Upper lobe of left lung (tissue), 6 donors: Measurements from ENCODE around the gene ZNF628. TPM values are rescaled to one million over a fixed set of nuclear protein-coding genes. Genes with fewer than 3 reads are reported as not detected.

Source experiments
- ATAC-seq, 2 donors: fragments of 200-7000 bp; cut with Tn5 transposase; one replicate each; pipeline ENCODE4 v1.9.1; 2022; ENCODE audit warnings: mild to moderate bottlenecking in 2 of 2, moderate library complexity in 2 of 2; ENCODE audit not compliant: low FRiP score in 2 of 2
- DNase-seq, 2 donors: peaks; one replicate each; pipeline ENCODE4 v3.0.0-alpha.2; 2019 to 2020
- H3K27ac ChIP-seq, 4 donors: fragments of 200-600 bp; sonication (generic); one replicate each; pipeline ENCODE4 v1.5.1; 2016 to 2019
- H3K27me3 ChIP-seq, 4 donors: fragments of 200-600 bp; sonication (generic); one replicate each; pipeline ENCODE4 v1.5.1; 2017 to 2019
- H3K36me3 ChIP-seq, 4 donors: fragments of 200-600 bp; sonication (generic); one replicate each; pipeline ENCODE4 v1.5.1; 2016 to 2019
- H3K4me1 ChIP-seq, 4 donors: fragments of 200-600 bp; sonication (generic); one replicate each; pipeline ENCODE4 v1.5.1; 2018 to 2019
- H3K4me3 ChIP-seq, 4 donors: fragments of 200-600 bp; sonication (generic); one replicate each; pipeline ENCODE4 v1.5.1; 2017 to 2019; ENCODE audit warnings: mild to moderate bottlenecking in 2 of 4, moderate library complexity in 1 of 4
- H3K9me3 ChIP-seq, 4 donors: fragments of 200-600 bp; sonication (generic); one replicate each; pipeline ENCODE4 v1.5.1; 2018 to 2019
- EP300 ChIP-seq, 4 donors: sonication (generic); formaldehyde crosslinking; IDR thresholded peaks; one replicate each; pipeline ENCODE4 v1.5.1; 2017; ENCODE audit warnings: antibody characterized with exemption in 4 of 4, control low read depth in 2 of 4
- POLR2A ChIP-seq, 4 donors: fragments of 450-650 bp; IDR thresholded peaks; one replicate each; pipeline ENCODE4 v1.5.1; 2016 to 2017; ENCODE audit warnings: antibody characterized with exemption in 4 of 4, mild to moderate bottlenecking in 2 of 4
- POLR2AphosphoS5 ChIP-seq, 2 donors: sonication (generic); formaldehyde crosslinking; IDR thresholded peaks; one replicate each; pipeline ENCODE4 v1.5.1; 2017; ENCODE audit warnings: antibody characterized with exemption in 2 of 2
- WGBS, 2 donors: methylation state at CpG; one replicate each; pipeline ENCODE4 v1.1.5; 2017 to 2018; 5-methylcytosine and 5-hydroxymethylcytosine counted together
- total RNA-seq, 6 donors: library from RNA; depleted of rRNA in 4 of 6; stranded (reverse); fragments of >200 nt in 4 of 6; gene quantifications; one replicate each; pipeline versions ENCODE4 v1.1.0 to v1.2.1, GENCODE V29; 2016 to 2021
- TF ChIP-seq, protein P1 (sequence below), 6 experiments: fragments of 450-650 bp in 4 of 6; fragments of 200-600 bp in 2 of 6; sonication (generic) in 2 of 6; IDR thresholded peaks; one replicate each; pipeline ENCODE4 v1.5.1; 2016 to 2019; ENCODE audit warnings: antibody characterized with exemption in 6 of 6
- donor health status: DM: no; HTN: no; CAD: no; lungs with moderate emphysema.
- donor health status: DM: no; HTN: yes; CAD: no; lungs with severe emphysema.

ZNF628 gene
- total RNA-seq, 6 donors from 2014 or later, result 9.9 to 32.1 (median 12.4) TPM

DNA sequence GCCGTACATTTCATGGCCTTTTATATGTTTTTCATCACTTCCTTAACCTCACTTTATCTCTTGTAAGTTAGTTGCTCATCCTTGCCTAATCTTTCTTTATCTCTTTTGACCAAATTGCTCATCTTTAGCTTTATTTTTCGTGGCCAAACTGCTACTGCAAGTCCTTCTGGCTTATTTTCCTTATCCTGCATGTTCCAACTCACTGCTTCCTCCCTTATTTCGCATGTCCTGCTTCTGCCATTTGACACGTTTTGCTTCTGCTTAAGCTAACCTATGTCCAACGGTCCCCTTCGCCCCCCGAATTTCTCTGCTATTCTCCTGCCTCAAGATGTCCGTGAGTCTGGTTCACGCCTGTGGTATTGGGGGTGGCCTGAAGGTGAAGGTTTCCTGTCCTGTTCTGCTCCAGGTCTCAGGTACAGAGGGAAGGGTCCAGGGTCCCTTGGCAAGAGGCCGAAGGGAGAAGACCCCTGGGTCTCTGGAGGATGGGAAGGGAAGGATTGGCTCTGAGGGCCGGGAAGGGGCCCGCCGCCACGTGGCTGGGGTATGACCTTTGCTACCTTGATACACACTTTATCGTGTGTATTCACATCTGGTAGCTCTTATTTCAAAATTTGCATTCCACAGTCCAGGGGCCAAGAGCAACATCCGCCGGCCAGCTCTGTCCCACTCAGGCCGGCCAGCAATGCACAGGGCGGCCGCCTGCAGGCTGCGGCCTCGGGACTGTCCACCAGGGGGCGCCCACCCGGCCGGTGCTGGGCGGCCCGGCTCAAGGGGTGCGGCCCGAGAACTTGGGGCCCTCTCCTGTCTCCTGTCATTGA lies 9.0 kb upstream of the ZNF628 start:
- DNase-seq, result peak; percentile 72 to 95
- no peak overlapping the region for H3K4me3 ChIP-seq
- no peaks in the 10 kb centered on the region for H3K27me3 ChIP-seq
- H3K36me3 ChIP-seq, result no peaks in the 10 kb centered on the region
- peaks cover 10 to 14% (median 11%) of the 10 kb centered on the region in 4 donors for H3K4me1 ChIP-seq
- TF ChIP-seq POLR2A (IDR thresholded peaks at IDR 0.05), result no peak
- TF ChIP-seq, protein P1, sequence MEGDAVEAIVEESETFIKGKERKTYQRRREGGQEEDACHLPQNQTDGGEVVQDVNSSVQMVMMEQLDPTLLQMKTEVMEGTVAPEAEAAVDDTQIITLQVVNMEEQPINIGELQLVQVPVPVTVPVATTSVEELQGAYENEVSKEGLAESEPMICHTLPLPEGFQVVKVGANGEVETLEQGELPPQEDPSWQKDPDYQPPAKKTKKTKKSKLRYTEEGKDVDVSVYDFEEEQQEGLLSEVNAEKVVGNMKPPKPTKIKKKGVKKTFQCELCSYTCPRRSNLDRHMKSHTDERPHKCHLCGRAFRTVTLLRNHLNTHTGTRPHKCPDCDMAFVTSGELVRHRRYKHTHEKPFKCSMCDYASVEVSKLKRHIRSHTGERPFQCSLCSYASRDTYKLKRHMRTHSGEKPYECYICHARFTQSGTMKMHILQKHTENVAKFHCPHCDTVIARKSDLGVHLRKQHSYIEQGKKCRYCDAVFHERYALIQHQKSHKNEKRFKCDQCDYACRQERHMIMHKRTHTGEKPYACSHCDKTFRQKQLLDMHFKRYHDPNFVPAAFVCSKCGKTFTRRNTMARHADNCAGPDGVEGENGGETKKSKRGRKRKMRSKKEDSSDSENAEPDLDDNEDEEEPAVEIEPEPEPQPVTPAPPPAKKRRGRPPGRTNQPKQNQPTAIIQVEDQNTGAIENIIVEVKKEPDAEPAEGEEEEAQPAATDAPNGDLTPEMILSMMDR (IDR thresholded peaks at IDR 0.05), result peak; percentile 93 to 99 (median 95)
- H3K27ac ChIP-seq, result no peak overlapping the region
- H3K9me3 ChIP-seq, result no peaks in the 10 kb centered on the region
- WGBS, 2 donors, result 30 to 48% methylated on average over 18 to 29 of the region's 29 CpGs
- ATAC-seq, result peak; percentile 89 to 96

- H3K36me3 ChIP-seq, result no peaks in the 10 kb centered on the region
- 6% methylated on average over 4 of the region's 4 CpGs; no CpG with 5 or more reads in 1 of the 2 donors for WGBS, 2 donors
- no peak overlapping the region for H3K27ac ChIP-seq
- H3K4me3 ChIP-seq, result no peak overlapping the region
- no peaks in the 10 kb centered on the region for H3K27me3 ChIP-seq
- TF ChIP-seq EP300 (IDR thresholded peaks at IDR 0.05), result no peak
- TF ChIP-seq, protein P1 (IDR thresholded peaks at IDR 0.05), result no peak
- TF ChIP-seq POLR2AphosphoS5 (IDR thresholded peaks at IDR 0.05), result no peak
- TF ChIP-seq POLR2A (IDR thresholded peaks at IDR 0.05), result no peak
- peaks cover 6 to 11% (median 9%) of the 10 kb centered on the region in 4 donors for H3K4me1 ChIP-seq
- DNase-seq (no peak), ATAC-seq (no peak)
- H3K9me3 ChIP-seq, result no peaks in the 10 kb centered on the region
Observed at GRCh38 chr19:55468054-55468393, 8.4 kb upstream of the ZNF628 start.

GRCh38 chr19:55471266-55471665 lies 5.2 kb upstream of the ZNF628 start:
- Histone ChIP-seq H3K27me3 (no peaks in the 10 kb centered on the region), H3K36me3 (no peaks in the 10 kb centered on the region), H3K4me3 (no peak overlapping the region), H3K9me3 (no peaks in the 10 kb centered on the region), H3K4me1 (peaks cover 13 to 18% (median 15%) of the 10 kb centered on the region in 4 donors), H3K27ac (no peak overlapping the region)
- peak in 1 of 2 donors; percentile 22 for DNase-seq
- WGBS, 2 donors, result 85 to 87% methylated on average over 13 of the region's 13 CpGs
- no peak for TF ChIP-seq POLR2A (IDR thresholded peaks at IDR 0.05)
- no peak for TF ChIP-seq POLR2AphosphoS5 (IDR thresholded peaks at IDR 0.05)
- TF ChIP-seq EP300 (IDR thresholded peaks at IDR 0.05), result no peak
- TF ChIP-seq, protein P1 (IDR thresholded peaks at IDR 0.05), result no peak
- no peak for ATAC-seq

DNA sequence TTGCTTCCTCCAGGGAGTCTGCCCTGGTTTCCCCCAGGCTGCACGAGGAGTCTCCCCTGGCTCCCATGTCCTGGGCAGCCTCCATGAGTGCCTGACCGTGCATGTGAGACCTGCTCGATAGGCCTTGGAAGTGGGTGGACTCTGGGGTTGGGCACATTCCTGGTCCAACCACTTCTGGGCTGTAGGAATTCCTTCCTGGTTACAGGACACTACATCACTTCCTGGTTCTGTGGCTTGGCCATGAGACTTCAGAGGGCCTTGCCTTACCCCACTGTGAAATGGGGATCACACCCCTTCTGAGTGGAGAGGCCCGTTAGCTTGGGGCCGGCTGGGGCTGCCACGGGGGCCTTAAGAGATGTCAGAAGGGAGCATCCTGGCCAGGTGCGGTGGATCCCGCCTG lies 4.0 kb upstream of the ZNF628 start:
- Histone ChIP-seq H3K9me3 (no peaks in the 10 kb centered on the region), H3K36me3 (no peaks in the 10 kb centered on the region), H3K27ac (no peak overlapping the region), H3K27me3 (no peaks in the 10 kb centered on the region), H3K4me1 (peaks cover 15 to 21% (median 17%) of the 10 kb centered on the region in 4 donors), H3K4me3 (no peak overlapping the region)
- TF ChIP-seq POLR2AphosphoS5 (IDR thresholded peaks at IDR 0.05) (peak in 1 of 2 donors; percentile 30), EP300 (IDR thresholded peaks at IDR 0.05) (no peak)
- TF ChIP-seq, protein P1 (IDR thresholded peaks at IDR 0.05), result no peak
- DNase-seq (peak; percentile 60 to 69), ATAC-seq (peak in 1 of 2 donors; percentile 45)
- WGBS, 2 donors, result 70 to 88% methylated on average over 2 to 5 of the region's 8 CpGs
